GM19035 (cell line): ENCODE measurements around the gene HACE1.
"Not testable (repeated sequence)": the region's sequence is repeated elsewhere in the genome, so short reads cannot be mapped to it uniquely, and the experiment has no call there.

Experiments used
- ATAC-seq: cut with Tn5 transposase; IDR thresholded peaks from one replicate; pipeline ENCODE4 v1.9.1; 2021; ENCODE audit not compliant: unreplicated experiment

Gene HACE1

DNA sequence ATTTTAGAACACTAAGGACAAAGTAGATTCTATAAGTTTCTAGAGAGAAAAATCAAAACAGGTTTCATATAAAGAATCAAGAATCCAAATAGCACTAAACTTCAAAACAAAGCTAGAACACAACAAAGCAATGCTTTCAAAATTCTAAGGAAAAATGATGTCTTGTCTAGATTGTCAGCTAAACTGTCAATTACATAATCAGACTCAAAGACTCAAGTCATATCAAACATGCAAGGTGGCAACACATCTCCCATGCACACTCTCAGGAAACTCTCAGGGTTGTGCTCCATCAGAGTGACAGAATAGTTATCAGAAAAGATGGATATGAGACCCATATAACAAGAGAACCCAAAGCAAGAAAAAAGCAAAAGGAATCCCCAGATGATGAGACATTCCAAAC lies 23.9 kb downstream of the HACE1 start:
- no peak for ATAC-seq

DNA sequence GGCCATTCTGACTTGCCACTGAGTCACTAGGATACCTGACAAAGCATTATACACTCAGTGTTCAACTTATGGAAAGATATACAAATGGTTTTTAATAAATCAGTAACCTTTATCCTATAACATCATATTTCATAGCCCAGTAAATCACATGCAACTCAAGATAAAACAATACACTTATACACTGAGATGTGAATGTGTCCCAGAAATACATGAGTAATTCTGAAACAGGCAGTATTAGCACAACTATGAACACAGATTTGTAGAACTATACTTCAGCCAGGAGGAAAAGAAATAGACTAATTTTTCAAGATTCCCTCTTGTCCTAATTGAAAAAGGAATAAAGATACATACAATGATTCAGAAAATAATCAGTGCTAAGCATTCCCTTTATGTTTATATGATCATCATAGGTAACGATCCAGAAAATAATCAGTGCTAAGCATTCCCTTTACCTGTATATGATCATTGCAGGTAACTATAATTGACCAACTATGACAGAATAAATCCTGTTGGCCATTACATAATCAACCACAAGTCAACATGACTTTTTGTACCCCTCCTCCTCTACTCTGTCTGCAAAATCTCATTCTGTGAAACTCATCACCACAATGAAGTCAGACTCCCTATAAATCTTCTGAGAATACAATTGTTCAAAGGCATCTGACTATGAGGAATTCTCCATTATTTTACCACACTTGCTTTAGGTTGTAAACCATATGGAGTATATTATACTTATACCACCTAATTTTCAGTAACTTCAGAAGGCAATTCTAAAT lies 30.3 kb downstream of the HACE1 start:
- no peak for ATAC-seq

DNA sequence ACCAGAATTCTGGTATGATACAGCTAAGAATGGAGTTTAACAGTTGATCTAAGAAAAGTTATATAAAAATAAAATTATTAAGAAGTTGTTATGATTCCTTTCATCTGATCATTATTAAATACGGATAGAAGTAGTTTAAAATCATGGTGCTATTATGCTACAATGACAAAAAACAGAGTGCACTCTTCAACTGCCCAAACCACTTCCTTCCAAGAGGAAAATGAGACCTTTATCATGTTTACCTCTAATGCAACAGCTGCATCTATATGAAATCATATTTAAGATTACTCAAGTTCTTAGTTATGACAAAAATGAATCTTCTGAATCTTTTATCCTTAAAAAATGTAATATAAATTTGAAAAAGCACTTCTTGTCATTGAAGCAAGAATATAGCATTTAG lies 31.2 kb downstream of the HACE1 start:
- ATAC-seq, result no peak

DNA sequence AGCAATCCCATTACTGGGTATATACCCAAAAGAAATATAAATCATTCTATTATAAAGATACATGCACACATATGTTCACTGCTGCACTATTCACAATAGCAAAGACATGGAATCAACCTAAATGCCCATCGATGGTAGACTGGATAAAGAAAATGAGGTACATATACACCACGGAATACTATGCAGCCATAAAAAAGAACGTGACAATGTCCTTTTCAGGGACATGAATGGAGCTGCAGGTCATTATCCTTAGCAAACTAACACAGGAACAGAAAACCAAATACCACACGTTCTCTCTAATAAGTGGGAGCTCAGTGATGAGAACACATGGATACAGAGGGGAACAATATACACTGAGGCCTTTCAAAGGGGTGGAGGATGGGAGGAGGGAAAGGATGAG lies 38.9 kb downstream of the HACE1 start:
- not testable (repeated sequence) for ATAC-seq

DNA sequence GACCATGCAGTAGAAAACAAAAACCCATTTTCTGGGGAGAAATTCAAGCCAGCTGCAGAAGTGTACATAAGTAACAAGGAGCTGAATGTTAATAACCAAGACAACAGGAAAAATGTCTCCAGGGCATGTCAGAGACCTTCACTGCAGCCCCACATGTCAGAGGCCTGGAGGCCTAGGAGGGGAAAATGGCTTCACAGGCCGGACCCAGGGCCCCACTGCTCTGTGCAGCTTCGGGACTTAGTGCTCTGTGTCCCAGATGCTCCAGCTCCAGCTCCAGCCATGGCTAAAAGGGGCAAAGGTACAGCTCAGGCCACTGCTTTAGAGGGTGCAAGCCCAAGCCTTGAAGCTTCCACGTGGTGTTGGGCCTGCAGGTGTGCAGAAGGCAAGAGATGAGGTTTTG lies 43.6 kb downstream of the HACE1 start:
- no peak for ATAC-seq

DNA sequence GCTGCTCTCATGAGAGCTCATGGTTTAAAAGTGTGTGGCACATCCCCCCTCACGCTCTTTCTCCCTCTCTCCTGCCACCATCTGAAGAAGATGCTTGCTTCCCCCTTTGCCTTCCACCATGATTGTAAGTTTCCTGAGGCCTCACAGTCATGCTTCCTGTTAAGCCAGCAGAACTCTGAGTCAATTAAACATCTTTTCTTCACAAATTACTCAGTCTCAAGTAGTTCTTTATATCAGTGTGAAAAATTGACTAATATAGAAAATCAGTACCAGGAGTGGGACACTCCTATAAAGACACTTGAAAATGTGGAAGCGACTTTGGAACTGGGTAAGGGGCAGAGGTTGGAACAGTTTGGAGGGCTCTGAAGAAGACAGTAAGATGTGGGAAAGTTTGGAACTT lies 45.0 kb downstream of the HACE1 start:
- ATAC-seq, result no peak

DNA sequence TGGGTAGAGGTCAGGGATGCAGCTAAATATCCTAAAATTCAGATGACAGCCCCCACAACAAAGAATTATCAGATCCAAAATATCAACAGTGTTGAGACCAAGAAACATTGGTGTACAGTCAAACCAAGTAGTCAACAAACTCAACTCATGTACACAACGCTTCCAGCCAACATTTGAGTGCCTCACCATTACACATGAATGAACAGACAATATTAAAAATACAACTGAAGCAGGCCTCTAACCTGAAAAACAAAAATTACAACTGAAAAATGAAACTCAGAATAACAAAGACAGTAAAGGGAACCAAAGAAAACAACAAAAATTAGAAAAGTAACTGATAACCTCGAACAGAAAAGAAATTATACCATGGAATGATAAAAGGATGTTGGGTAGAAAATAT lies 46.2 kb downstream of the HACE1 start:
- ATAC-seq, result no peak

DNA sequence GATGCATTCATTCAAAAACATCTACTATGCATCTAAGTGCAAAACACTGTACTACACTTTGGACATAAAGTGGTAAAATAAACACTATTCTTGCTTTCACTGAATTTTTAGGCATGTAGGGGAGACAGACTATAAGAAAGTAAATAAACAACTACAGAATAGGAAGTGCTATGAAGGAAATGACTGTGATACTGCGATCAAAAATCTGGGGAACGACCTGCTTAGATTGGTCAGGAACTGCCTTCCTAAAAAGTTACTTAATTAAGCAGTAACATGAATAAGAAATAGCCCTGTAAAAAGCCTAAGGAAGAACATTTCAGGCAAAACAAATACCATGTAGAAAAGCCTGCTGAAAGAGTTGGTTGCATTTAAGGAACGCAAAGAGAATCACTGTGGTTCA lies 50.6 kb downstream of the HACE1 start:
- ATAC-seq, result no peak

DNA sequence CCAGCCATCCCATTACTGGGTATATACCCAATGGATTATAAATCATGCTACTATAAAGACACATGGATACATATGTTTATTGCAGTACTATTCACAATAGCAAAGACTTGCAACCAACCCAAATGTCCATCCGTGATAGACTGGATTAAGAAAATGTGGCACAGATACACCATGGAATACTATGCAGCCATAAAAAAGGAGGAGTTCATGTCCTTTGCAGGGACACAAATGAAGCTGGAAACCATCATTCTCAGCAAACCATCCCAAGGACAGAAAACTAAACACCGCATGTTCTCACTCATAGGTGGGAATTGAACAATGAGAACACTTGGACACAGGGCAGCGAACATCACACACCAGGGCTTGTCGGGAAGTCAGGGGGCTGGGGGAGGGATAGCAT lies 54.4 kb downstream of the HACE1 start:
- not testable (repeated sequence) for ATAC-seq

DNA sequence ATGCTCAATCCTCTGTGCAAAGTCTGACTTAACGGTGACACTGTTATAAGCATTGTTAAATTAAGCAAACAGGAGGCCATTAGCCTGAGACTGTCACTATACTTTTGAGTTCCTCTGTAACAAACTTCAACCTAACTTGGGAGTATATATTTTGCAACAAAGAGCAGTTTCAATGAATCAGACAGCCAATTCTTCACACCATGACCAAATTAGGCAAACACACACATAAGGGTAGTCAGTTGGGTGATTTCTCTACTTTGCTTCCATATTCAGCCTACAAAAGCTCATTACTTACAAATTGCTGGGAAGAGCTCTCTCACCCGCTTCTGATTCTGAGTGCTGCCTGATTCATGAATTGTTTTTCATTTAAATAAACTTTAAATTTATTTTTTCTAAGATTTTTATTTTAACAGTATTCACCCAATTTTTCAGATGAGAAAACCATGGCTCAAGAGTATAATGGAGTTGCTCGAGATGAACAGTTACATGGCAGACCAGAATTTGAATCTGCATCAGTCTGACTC lies 60.5 kb downstream of the HACE1 start:
- no peak for ATAC-seq

DNA sequence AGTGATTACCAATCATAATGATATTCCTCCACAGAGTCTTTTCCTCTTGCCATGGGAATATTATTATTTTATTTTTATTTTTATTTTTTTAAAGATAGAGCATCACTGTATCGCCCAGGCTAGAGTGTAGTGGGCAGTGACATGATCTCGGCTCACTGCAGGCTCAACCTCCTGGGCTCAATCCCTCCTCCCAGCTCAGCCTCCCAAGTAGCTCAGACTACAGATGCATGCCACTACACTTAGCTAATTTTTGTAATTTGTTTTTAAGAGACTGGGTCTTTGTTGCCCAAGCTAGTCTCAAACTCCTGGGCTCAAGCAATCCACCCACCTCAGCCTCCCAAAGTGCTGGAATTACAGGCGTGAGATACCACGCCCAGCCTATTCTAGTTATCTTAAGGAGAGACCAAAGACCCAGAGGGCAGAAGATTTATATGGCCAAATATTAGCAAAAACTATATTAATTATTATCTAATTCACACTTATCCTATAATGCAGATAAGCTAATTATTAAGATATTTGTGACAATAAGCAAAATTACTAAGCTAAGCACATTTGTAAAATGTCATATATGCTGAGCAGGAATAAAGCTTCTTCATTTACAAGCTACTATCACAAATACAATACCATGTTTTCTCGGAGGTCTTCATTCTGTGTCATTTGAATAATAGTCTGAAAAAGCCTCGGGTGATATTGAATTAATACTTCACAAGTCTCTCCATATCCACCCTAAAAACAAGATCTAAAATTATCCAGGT lies 63.5 kb downstream of the HACE1 start:
- no peak for ATAC-seq

DNA sequence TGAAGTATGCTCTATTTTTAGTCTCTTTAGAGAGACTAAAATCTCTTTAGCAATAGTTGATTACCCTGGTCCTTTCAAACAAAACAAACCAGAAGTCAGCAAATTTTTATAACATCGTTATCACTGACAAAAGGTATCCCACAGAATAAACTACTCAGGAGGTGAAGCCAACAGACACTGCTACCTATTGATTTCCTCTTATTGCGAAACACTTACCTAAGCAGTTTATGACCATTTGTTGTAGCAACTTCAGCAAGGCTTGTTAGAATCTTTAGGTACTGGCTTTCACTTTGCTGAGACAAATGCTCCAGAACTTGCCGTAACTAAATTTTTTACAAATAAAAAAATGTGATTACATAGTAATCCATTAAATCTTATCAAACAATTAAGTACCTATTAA lies 64.4 kb downstream of the HACE1 start:
- no peak for ATAC-seq

DNA sequence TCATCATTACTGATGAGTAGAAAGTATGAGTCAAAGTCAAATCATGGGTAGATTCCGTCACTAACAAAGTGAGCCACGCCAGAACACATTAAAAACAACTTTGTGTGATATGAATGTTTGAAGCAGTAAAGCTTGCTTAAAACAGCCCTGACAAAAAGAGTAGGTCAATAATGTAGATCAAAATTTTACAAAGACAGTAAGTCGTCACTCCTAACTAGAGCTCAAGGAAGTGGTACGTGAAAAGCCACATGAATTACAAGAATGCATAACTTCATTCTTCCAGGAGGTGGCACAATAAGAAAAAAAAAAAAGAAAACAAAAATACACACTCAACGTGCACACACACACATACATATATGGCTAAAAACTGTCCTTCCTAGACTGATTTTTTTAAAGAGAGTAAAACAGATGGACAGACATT lies 69.9 kb downstream of the HACE1 start:
- peak; percentile 76 for ATAC-seq

DNA sequence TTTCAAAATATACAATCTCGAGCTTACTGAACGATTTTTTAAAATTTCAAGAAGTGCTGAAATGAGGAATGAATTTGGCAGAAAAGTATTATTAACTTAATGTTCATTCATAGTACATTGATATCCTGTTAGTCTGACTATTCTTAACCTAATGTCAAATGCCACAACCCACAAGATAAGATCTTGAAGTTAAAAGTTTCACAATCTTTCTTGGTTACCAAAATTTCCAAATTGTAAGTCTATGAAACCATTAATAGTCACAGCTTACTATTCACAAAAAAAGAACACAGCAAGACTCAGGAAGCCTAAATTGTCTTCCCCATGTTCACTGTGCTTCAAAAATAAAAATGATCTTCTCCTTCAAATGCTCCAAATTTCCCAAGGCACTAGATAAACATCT lies 71.3 kb downstream of the HACE1 start:
- no peak for ATAC-seq

DNA sequence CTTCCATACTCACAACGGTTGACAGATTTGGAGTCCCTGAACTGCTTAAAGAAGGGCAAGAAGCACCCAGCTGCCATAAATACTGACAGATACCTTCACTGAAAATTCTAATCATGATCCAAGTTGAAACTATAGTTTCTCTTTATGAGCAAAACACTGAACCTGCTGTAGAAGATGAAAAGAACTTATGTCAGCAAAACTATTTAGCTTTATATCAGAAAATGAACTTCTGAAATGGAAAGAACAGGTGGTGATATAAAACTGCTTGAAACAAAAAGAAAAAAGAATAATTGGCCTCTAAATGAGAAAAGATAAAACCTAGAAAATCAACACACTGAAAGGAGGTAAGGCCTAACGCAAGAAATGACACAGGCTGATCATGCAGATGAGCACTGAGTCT lies 72.4 kb downstream of the HACE1 start:
- no peak for ATAC-seq

DNA sequence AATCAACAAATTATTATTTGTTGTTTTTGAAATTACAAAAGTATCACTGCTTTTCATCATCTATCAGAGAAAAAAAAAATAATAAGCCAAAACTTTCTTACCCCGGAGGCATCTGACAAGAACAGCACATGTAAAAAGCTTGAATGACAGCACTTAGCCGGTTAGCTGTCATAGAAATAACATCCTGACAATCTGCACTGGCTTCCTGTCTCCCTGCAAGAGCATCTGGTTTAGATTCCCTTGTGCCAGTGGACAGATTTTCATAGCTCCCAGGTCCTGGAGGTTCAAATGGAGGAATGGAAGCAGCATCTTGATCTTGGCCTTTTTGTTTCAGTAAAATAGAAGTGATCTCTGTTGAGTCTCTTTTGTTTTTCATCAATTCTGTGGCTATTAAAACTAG lies 74.8 kb downstream of the HACE1 start:
- no peak for ATAC-seq

DNA sequence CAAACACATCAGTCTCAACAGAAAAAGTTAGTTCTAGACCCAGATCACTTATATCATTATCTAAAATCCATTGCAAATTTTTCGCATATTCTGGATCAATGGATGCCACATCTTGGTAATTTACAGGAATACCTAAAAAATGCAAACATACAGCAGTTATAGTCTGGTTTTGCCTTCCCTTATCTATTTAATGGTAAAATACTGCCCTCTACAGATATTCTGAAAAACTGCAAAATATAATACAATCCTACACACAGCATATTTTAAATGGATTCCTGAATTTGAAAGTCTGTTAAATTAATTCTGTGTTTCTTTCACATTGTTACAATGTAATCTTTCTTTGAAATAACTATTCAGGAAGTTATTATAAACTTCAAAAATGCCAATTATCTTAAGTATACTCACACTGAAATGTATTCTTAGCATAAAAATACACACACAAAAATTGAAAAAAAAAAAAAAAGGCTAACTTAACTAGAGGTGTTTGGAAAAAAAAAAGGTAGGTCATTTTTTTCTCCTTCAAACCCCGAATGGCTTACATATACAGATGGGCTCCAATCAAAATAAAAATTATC lies 88.4 kb downstream of the HACE1 start:
- peak; percentile 81 for ATAC-seq

DNA sequence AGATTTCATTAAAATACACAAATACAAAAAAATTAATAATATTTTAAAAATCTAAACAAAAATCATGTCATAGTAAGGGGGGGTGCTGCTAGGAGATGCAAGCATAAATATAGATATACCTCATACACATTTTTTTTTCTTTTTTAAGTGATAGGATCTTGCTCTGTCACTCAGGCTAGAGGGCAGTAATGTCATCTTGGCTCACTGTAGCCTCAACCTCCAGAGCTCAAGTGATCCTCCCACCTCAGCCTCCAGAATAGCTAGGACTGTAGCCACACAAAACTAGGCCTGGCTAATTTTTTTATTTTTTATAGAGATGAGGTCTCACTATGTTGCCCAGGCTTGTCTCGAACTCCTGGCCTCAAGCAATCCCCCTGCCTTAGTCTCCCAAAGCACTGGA lies 90.8 kb downstream of the HACE1 start:
- ATAC-seq, result no peak

DNA sequence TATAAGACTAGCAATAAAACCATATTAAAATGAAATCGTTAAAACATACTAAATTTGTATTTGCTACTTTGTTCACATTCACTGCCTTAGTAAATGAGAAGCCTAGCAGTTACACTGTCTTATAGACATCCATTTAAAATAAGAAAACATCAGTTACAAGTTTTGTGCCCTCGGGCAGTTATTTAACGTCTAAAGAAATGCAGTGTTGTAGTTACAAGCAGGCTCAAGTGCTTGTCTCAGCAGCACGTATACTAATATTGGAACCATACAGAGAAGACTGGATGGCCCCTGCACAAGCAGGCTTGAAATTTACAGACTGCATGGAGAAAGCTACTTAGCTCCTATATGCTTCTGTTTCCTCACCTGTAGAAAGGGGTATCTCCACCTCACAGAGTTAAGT lies 93.1 kb downstream of the HACE1 start:
- ATAC-seq, result no peak

DNA sequence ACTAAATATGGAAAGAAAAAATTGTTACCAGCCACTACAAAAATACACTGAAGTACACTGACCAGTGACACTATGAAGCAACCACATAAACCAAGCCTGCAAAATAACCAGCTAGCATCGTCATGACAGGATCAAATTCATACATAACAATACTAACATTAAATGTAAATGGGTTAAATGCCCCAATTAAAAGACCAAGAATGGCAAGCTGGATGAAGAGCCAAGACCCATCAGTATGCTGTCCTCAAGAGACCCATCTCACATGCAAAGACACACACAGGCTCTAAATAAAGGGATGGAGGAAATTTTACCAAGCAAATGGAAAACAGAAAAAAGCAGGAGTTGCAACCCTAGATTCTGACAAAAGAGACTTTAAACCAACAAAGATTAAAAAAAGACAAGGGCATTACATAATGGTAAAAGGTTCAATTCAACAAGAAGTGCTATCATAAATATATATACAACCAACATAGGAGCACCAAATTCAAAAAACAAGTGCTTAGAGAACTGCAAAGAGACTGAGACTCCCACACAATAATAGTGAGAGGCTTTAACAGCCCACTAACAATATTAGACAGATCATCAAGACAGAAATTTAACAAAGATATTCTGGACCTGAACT lies 104.8 kb downstream of the HACE1 start:
- no peak for ATAC-seq

DNA sequence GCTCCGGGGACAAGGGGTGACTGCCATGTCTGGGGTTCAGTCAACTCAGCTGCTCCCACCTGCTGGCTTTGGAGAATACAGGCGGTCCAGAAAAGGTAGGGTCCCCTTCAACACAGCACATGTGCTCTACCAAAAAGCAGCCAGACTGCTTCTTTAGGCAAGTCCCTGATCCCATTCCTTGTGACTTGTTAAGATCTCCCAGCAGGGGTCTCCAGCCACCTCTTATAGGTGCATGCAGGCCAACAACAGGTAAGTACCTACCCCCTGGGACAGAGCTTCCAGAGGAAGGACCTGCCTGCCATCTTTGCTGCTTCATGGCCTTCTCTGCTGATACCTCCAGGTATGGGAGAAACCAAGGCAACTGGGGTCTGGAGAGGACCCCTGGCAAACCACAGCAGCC lies 106.5 kb downstream of the HACE1 start:
- no peak for ATAC-seq

DNA sequence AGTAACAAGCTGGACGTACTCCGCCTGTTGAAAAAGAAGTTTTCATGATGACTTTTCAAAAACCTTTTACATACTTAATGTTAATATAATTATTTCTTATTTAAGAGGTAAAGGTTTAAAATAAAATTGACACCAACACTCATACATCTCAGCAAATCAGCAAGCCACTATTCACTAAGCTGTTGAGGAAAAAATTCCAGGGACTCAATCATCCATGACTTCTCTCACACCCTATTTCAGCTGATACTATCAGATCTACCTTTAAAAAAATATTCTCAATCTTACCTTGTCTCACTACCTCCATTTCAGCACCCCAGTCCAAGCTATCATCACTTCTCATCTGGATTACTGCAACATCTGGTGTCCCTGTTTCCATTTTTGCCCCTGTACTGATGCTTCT lies 109.3 kb downstream of the HACE1 start:
- no peak for ATAC-seq
